HG03097 (cell line): Measurements from ENCODE around the gene PLA2G2D.
"Not testable (repeated sequence)": the region's sequence is repeated elsewhere in the genome, so short reads cannot be mapped to it uniquely, and the experiment has no call there.

Source experiments
- ATAC-seq: cut with Tn5 transposase; IDR thresholded peaks from one replicate; pipeline ENCODE4 v1.9.1; 2021; ENCODE audit not compliant: unreplicated experiment, low FRiP score

PLA2G2D gene

GRCh38 chr1:20143734-20144565 lies 24.6 kb upstream of the PLA2G2D start:
- ATAC-seq = no peak

GRCh38 chr1:20143318-20143717 lies 24.0 kb upstream of the PLA2G2D start:
- no peak for ATAC-seq

DNA sequence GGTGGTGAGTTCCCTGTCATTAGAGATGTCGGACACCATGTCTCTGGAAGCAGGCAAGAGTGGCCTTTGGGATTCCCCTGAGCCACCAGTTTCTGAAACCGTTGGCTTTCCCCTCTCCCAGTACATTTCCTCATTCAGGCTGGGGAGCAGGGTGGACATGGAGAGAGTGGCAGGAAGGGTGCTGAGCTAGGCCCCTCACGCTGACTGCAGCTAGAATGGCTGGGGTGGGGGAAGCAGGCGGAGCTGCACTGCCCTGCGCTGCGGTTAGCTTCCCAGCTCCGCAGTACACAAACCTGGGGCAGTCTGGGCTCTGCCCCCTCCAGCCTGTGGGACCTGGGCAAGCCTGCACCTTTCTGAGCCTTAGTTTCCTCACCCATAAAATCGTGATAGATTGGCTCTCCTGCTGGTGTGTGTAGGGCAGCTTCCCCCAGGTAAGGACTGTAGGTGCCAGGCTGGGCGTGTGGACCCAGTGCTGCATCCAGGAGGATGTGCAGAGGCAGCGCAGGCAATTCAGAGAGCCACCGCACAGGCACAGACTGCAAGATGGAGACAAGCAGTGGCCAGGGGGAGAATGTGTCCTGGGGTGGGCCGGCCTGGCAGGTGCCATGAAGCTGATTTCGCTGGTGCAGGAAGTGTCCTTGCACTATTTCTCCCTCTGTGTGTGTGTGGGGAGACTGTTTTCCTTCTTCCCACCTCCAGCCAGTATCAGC lies 22.8 kb upstream of the PLA2G2D start:
- no peak for ATAC-seq

- no peak for ATAC-seq
Measured at GRCh38 chr1:20141466-20141865, 22.1 kb upstream of the PLA2G2D start.

GRCh38 chr1:20141001-20141400 lies 21.7 kb upstream of the PLA2G2D start:
- ATAC-seq = no peak

DNA sequence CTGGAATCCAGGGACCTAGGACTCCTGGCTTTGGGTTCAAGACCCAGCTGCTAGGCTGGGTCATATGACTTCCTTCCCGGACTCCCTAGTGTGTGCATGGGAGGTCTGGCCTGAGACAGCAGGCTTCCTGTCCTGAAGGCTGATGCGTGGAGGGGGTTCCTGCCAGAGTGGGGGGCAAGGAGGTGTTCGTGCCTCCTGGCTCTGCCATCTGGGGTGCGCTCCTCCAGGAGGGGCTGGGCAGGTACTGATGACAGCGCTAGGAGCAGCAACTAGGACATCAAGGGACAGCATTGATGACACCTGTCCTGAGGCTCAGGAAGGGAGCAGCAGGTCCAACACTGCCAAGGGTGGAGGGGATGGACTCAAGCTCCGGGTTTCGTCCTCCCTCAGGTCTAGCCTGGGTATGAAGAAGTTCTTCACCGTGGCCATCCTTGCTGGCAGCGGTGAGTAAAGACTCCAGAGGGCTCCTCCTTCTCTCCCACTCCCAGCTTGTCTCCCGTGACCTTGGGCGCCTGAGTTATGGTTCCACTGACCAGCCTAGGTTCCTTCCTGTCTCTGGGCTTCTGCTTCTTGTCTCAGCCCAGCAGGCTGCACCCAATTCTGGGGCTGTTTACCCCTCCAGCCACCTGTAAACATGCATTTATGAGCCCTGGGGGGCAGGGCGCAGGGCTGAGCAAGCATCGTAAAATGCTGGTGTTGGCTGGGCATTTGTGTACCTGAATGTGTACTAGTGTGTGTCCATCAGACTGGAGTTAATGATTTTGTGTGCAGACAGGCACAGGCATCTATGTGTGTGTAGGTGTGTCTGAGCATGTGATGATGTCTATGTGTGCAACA lies 20.7 kb upstream of the PLA2G2D start:
- no peak for ATAC-seq

- no peak for ATAC-seq
Measured at GRCh38 chr1:20138961-20139550, 19.7 kb upstream of the PLA2G2D start, which contains the start of gene PLA2G2F. Gene PLA2G2F, plus strand, starts transcription at chr1:20139323. Its CDS starts 105 bp downstream, at chr1:20139428.

GRCh38 chr1:20138346-20138745 lies 19.0 kb upstream of the PLA2G2D start:
- no peak for ATAC-seq

GRCh38 chr1:20137604-20138003 lies 18.3 kb upstream of the PLA2G2D start:
- ATAC-seq = no peak

- ATAC-seq = no peak
Measured at GRCh38 chr1:20137055-20137454, 17.7 kb upstream of the PLA2G2D start.

DNA sequence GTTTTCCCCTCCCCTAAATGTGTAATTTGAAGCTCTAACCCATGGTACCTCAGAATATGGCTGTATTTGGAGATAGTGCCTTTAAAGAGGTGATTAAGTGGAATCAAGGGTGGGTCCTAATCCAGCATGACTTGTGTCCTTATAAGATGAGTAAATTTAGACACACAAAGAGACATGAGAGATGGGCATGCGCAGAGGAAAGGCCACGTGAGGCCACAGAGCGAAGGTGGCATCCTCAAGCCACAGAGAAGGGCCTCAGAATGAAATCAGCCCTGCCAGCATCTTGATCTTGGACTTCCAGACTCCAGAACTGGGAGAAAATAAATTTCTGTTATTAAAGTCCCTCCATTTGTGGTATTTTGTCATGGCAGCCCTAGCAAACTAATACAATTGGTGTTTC lies 16.9 kb upstream of the PLA2G2D start:
- no peak for ATAC-seq

DNA sequence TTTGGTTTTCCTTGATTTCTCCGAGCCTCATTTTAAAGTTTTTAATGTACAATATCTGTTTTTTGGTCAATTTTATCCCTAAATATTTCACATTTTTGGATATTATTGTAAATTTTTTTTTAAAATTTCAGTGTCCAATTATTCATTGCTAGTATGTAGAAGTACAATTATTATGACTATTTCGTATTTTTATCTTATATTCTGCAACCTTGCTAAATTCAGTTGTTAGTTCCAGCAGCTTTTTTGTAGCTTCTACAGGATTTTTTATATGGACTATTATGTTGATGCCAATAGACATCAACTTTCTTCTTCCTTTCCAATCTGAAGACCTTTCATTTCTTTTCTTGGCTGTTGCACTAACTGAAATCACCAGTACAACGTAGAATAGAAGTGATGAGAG lies 15.7 kb upstream of the PLA2G2D start:
- no peak for ATAC-seq

GRCh38 chr1:20130518-20130917 lies 11.2 kb upstream of the PLA2G2D start:
- ATAC-seq = not testable (repeated sequence)

GRCh38 chr1:20126806-20127440 lies 7.6 kb upstream of the PLA2G2D start:
- ATAC-seq = no peak

GRCh38 chr1:20126041-20126805 lies 6.9 kb upstream of the PLA2G2D start:
- no peak for ATAC-seq

DNA sequence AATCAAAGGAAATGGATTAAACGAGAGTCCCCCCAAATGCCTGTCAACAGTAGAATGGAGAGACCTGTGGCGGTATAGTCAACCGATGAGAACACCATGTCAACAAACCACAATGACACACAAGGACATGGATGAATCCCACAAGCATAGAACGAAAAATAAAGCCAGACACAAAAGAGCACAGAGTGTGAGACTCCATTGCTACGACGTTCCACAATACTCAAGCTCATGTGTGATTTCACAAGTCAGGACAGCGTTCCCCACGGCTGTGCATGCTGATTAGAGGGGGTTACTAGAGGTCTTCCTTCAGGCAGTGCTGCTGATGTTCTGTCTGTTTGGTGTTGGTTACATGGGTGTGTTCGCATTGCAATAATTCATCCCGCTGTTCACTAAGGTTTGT lies 5.8 kb upstream of the PLA2G2D start:
- ATAC-seq = no peak

GRCh38 chr1:20124456-20125057 lies 5.2 kb upstream of the PLA2G2D start:
- no peak for ATAC-seq

DNA sequence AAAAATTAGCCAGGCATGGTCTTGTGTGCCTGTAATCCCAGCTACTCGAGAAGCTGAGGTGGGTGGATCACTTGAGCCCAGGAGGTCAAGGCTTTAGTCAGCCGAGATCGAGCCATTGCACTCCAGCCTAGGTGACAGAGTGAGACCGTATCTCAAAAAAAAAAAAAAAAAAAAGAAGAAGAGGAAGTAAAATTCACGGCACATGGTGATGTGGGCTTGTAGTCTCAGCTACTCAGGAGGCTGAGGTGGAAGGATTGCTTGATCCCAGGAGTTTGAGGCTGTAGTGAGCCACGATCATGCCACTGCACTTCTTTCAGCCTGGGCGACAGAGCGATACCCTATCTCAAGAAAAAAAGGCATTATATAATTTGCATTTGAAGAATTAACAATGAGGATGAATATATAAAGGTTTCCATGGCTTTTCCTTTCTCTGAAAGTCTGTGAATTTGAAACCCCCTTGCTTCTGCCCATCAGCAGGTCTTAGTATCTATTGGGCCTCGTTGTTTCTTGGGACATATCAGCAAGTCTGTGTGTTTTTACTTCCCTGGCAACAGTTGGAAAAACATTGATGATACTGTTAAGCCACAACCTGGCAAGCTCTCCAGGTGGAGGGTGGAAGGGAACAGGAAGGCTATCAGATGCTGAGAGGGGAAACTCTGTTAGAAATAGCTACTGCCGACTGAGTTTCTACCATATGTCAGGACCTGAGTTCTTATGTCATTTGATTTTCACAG lies 4.6 kb upstream of the PLA2G2D start:
- no peak for ATAC-seq
